Mucosa of descending colon (tissue), 3 donors: Measurements from ENCODE around the gene HS3ST3A1. TPM values are rescaled to one million over a fixed set of nuclear protein-coding genes. Genes with fewer than 3 reads are reported as not detected.

Source experiments
- ATAC-seq: fragments of 200-7000 bp; cut with Tn5 transposase; one replicate; pipeline ENCODE4 v1.9.1; 2020; ENCODE audit warnings: mild to moderate bottlenecking, moderate library complexity
- DNase-seq, 3 donors: peaks; one replicate each; pipeline ENCODE4 v3.0.0-alpha.2; 2020
- H3K36me3 ChIP-seq: fragments of 200-600 bp; one replicate; pipeline ENCODE4 v1.8.0; 2021; ENCODE audit warnings: low read depth, mild to moderate bottlenecking
- H3K4me1 ChIP-seq: fragments of 200-600 bp; one replicate; pipeline ENCODE4 v1.8.0; 2021; ENCODE audit warnings: low read depth, mild to moderate bottlenecking
- H3K4me3 ChIP-seq: fragments of 200-600 bp; one replicate; pipeline ENCODE4 v1.8.0; 2021; ENCODE audit warnings: mild to moderate bottlenecking
- H3K9me3 ChIP-seq: fragments of 200-600 bp; one replicate; pipeline ENCODE4 v1.8.0; 2021; ENCODE audit warnings: mild to moderate bottlenecking
- CTCF ChIP-seq: fragments of 200-600 bp; IDR thresholded peaks from one replicate; pipeline ENCODE4 v1.8.0; 2022; ENCODE audit warnings: antibody characterized with exemption, mild to moderate bottlenecking
- intact Hi-C, 2 donors: fragments of 100-400 bp; cut with DNase I in 1 of 2; cut with micrococcal nuclease in 1 of 2; formaldehyde crosslinking; loops; one replicate each; pipeline versions ENCODE4 v1.11.0 to v1.11.1; 2022; cut with DNase I, micrococcal nuclease
- total RNA-seq, 3 donors: library from RNA; stranded (reverse); fragmentation: NEBNext Ultra II Directional in 2 of 3; extraction: Animal tissue kit (Norgen Biotek cat#: 25700) in 2 of 3; gene quantifications; one replicate each; pipeline versions ENCODE4 v1.2.1 to v1.2.4, GENCODE V29; 2021 to 2023
- donor health status: DM: no; HTN: no; CAD: no; lungs with moderate emphysema.
- donor health status: DM: no; HTN: no; CAD: no.
- donor health status: DM: no; HTN: yes; CAD: no.

HS3ST3A1 gene
- total RNA-seq, 3 donors from 2014 or later: 0.65 to 1.2 TPM; not detected in 1

GRCh38 chr17:13594762-13595598 lies 6.7 kb downstream of the HS3ST3A1 start:
- intact Hi-C loops: loop anchor here (5.0 to 10.0 kb wide), 2 partner anchors 707 to 1330 kb away; partner anchors contain the start of gene HS3ST3B1 (in 2 of the 2)
- Histone ChIP-seq H3K9me3 (no peaks in the 10 kb centered on the region), H3K4me3 (no peak overlapping the region), H3K4me1 (no peaks in the 10 kb centered on the region), H3K36me3 (no peaks in the 10 kb centered on the region)
- DNase-seq (peak in 2 of 3 donors; percentile 53 to 94), ATAC-seq (peak; percentile 70)
- TF ChIP-seq CTCF: peak; percentile 72

GRCh38 chr17:13594310-13594709 lies 7.4 kb downstream of the HS3ST3A1 start:
- intact Hi-C loops: loop anchor here (10.0 kb wide), 1 partner anchor 1330 kb away; no protein-coding TSS in a partner anchor
- no peaks in the 10 kb centered on the region for H3K4me1 ChIP-seq
- no peak for TF ChIP-seq CTCF
- H3K4me3 ChIP-seq: no peak overlapping the region
- H3K9me3 ChIP-seq: no peaks in the 10 kb centered on the region
- DNase-seq: no peak
- no peak for ATAC-seq
- no peaks in the 10 kb centered on the region for H3K36me3 ChIP-seq

- Histone ChIP-seq H3K4me1 (no peaks in the 10 kb centered on the region), H3K36me3 (no peaks in the 10 kb centered on the region), H3K9me3 (no peaks in the 10 kb centered on the region), H3K4me3 (no peak overlapping the region)
- TF ChIP-seq CTCF: no peak
- ATAC-seq (no peak), DNase-seq (no peak)
- intact Hi-C loops: loop anchor here (10.0 kb wide), 1 partner anchor 1331 kb away; no protein-coding TSS in a partner anchor
Observed at GRCh38 chr17:13593757-13594156, 8.0 kb downstream of the HS3ST3A1 start.

GRCh38 chr17:13593021-13593751 lies 8.5 kb downstream of the HS3ST3A1 start:
- H3K4me3 ChIP-seq: no peak overlapping the region
- H3K4me1 ChIP-seq: no peaks in the 10 kb centered on the region
- intact Hi-C loops: loop anchor here (10.0 kb wide), 1 partner anchor 1332 kb away; no protein-coding TSS in a partner anchor
- no peak for TF ChIP-seq CTCF
- no peaks in the 10 kb centered on the region for H3K9me3 ChIP-seq
- DNase-seq: no peak
- ATAC-seq: no peak
- no peaks in the 10 kb centered on the region for H3K36me3 ChIP-seq

- Histone ChIP-seq H3K9me3 (no peaks in the 10 kb centered on the region), H3K4me3 (no peak overlapping the region), H3K36me3 (no peaks in the 10 kb centered on the region), H3K4me1 (no peaks in the 10 kb centered on the region)
- intact Hi-C loops: loop anchor here (10.0 kb wide), 1 partner anchor 1332 kb away; no protein-coding TSS in a partner anchor
- DNase-seq: no peak
- no peak for TF ChIP-seq CTCF
- ATAC-seq: no peak
Observed at GRCh38 chr17:13592427-13592826, 9.3 kb downstream of the HS3ST3A1 start.
